ENCODE data around the gene SCT.

- TF ChIP-seq YY1 (IDR thresholded peaks at IDR 0.05; ENCODE audit: insufficient read depth, insufficient read length), result no peak
- TF ChIP-seq ZNF274 (IDR thresholded peaks at IDR 0.05; ENCODE audit: low read depth, low read length), result no peak
Measured at GRCh38 chr11:640021-640706, 13.2 kb upstream of the SCT start.

All from NT2/D1 (cell line).